ENCODE results near the gene GPRC5C. TPM values are rescaled to one million over a fixed set of nuclear protein-coding genes. Genes with fewer than 3 reads are reported as not detected.

The GPRC5C gene
- total and polyA plus RNA-seq, 9 of the 15 experiments (the other 6 are each of a cell fraction or from before 2014, with no cell fraction given) = 0.28 to 9.0 (median 4.1) TPM

DNA sequence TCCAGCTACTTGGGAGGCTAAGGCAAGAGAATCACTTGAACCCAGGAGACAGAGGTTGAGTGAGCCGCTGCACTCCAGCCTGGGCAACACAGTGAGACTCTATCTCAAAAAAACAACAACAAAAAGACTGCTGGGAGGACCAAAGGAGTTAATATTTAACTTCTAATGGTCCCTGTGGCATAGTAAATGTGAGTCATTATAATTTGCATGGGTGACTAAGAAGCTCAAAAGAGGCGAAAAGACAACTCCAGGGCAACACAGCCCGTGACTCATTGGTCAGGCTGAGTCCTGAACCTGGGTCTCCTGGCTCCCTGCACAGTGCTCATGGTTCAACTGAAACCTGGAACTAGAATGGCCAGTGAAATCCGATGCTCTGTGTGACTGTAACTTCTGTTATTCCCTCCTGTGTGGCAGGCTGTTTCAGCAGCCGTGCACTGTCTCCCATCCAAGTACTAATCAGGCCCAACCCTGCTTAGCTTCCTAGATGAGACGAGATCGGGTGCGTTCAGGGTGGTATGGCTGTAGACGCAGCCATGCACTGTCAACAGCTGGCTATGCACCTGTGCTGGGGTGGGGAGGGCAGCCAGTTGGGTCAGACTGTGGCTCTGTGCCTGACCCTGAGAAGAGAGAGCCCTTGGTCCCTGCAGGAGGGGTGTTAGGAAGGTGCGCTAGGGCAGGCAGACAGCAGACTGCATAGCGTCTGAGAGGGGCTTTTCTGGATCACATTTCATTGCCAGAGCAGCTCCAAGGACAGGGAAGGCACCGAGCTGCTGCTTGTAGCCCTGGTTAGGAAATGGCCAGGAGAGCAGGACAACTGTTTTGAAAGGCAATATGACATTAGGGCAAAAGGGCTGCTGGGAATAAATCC, 14.5 kb upstream of the GPRC5C start (continued):
- TF ChIP-seq MAFG (tag; conservative IDR thresholded peaks at IDR 0.05) (no peak), ZC3H8 (IDR thresholded peaks at IDR 0.05) (no peak), RNF219 (CRISPR knock-in tag; IDR thresholded peaks at IDR 0.05) (no peak), ZNF707 (CRISPR knock-in tag; conservative IDR thresholded peaks at IDR 0.05) (no peak), SREBF2 (CRISPR knock-in tag; IDR thresholded peaks at IDR 0.05) (no peak), MYC (IDR thresholded peaks at IDR 0.05; ENCODE audit: low read depth, low read length) (no peak), MYC (CRISPR knock-in tag; IDR thresholded peaks at IDR 0.05; ENCODE audit: borderline replicate concordance, low read depth) (no peak)
- TF ChIP-seq, protein P1, sequence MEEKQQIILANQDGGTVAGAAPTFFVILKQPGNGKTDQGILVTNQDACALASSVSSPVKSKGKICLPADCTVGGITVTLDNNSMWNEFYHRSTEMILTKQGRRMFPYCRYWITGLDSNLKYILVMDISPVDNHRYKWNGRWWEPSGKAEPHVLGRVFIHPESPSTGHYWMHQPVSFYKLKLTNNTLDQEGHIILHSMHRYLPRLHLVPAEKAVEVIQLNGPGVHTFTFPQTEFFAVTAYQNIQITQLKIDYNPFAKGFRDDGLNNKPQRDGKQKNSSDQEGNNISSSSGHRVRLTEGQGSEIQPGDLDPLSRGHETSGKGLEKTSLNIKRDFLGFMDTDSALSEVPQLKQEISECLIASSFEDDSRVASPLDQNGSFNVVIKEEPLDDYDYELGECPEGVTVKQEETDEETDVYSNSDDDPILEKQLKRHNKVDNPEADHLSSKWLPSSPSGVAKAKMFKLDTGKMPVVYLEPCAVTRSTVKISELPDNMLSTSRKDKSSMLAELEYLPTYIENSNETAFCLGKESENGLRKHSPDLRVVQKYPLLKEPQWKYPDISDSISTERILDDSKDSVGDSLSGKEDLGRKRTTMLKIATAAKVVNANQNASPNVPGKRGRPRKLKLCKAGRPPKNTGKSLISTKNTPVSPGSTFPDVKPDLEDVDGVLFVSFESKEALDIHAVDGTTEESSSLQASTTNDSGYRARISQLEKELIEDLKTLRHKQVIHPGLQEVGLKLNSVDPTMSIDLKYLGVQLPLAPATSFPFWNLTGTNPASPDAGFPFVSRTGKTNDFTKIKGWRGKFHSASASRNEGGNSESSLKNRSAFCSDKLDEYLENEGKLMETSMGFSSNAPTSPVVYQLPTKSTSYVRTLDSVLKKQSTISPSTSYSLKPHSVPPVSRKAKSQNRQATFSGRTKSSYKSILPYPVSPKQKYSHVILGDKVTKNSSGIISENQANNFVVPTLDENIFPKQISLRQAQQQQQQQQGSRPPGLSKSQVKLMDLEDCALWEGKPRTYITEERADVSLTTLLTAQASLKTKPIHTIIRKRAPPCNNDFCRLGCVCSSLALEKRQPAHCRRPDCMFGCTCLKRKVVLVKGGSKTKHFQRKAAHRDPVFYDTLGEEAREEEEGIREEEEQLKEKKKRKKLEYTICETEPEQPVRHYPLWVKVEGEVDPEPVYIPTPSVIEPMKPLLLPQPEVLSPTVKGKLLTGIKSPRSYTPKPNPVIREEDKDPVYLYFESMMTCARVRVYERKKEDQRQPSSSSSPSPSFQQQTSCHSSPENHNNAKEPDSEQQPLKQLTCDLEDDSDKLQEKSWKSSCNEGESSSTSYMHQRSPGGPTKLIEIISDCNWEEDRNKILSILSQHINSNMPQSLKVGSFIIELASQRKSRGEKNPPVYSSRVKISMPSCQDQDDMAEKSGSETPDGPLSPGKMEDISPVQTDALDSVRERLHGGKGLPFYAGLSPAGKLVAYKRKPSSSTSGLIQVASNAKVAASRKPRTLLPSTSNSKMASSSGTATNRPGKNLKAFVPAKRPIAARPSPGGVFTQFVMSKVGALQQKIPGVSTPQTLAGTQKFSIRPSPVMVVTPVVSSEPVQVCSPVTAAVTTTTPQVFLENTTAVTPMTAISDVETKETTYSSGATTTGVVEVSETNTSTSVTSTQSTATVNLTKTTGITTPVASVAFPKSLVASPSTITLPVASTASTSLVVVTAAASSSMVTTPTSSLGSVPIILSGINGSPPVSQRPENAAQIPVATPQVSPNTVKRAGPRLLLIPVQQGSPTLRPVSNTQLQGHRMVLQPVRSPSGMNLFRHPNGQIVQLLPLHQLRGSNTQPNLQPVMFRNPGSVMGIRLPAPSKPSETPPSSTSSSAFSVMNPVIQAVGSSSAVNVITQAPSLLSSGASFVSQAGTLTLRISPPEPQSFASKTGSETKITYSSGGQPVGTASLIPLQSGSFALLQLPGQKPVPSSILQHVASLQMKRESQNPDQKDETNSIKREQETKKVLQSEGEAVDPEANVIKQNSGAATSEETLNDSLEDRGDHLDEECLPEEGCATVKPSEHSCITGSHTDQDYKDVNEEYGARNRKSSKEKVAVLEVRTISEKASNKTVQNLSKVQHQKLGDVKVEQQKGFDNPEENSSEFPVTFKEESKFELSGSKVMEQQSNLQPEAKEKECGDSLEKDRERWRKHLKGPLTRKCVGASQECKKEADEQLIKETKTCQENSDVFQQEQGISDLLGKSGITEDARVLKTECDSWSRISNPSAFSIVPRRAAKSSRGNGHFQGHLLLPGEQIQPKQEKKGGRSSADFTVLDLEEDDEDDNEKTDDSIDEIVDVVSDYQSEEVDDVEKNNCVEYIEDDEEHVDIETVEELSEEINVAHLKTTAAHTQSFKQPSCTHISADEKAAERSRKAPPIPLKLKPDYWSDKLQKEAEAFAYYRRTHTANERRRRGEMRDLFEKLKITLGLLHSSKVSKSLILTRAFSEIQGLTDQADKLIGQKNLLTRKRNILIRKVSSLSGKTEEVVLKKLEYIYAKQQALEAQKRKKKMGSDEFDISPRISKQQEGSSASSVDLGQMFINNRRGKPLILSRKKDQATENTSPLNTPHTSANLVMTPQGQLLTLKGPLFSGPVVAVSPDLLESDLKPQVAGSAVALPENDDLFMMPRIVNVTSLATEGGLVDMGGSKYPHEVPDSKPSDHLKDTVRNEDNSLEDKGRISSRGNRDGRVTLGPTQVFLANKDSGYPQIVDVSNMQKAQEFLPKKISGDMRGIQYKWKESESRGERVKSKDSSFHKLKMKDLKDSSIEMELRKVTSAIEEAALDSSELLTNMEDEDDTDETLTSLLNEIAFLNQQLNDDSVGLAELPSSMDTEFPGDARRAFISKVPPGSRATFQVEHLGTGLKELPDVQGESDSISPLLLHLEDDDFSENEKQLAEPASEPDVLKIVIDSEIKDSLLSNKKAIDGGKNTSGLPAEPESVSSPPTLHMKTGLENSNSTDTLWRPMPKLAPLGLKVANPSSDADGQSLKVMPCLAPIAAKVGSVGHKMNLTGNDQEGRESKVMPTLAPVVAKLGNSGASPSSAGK (IDR thresholded peaks at IDR 0.05) = no peak
- TF ChIP-seq, protein P2, sequence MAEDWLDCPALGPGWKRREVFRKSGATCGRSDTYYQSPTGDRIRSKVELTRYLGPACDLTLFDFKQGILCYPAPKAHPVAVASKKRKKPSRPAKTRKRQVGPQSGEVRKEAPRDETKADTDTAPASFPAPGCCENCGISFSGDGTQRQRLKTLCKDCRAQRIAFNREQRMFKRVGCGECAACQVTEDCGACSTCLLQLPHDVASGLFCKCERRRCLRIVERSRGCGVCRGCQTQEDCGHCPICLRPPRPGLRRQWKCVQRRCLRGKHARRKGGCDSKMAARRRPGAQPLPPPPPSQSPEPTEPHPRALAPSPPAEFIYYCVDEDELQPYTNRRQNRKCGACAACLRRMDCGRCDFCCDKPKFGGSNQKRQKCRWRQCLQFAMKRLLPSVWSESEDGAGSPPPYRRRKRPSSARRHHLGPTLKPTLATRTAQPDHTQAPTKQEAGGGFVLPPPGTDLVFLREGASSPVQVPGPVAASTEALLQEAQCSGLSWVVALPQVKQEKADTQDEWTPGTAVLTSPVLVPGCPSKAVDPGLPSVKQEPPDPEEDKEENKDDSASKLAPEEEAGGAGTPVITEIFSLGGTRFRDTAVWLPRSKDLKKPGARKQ (CRISPR knock-in tag; IDR thresholded peaks at IDR 0.05) = no peak
